ENCODE results near the gene MMP11.
A peak's percentile ranks its signal among the peaks of the same experiment; 100 is the strongest.

The MMP11 gene

GRCh38 chr22:23801238-23801821 lies 28.7 kb downstream of the MMP11 start:
- no peak for DNase-seq (ENCODE audit: low read depth in 2 of 2)

GRCh38 chr22:23801886-23802377 lies 29.3 kb downstream of the MMP11 start:
- no peak for DNase-seq (ENCODE audit: low read depth in 2 of 2)

GRCh38 chr22:23803001-23803819 lies 30.6 kb downstream of the MMP11 start:
- no peak for DNase-seq (ENCODE audit: low read depth in 2 of 2)

- DNase-seq (ENCODE audit: low read depth in 2 of 2): no peak
Measured at GRCh38 chr22:23804781-23805291, 32.2 kb downstream of the MMP11 start.

GRCh38 chr22:23806837-23807236 lies 34.2 kb downstream of the MMP11 start:
- no peak for DNase-seq (ENCODE audit: low read depth in 2 of 2)

GRCh38 chr22:23812378-23812777 lies 39.7 kb downstream of the MMP11 start:
- DNase-seq (ENCODE audit: low read depth in 2 of 2): no peak

GRCh38 chr22:23815541-23816155 lies 43.0 kb downstream of the MMP11 start:
- no peak for DNase-seq (ENCODE audit: low read depth in 2 of 2)

GRCh38 chr22:23816156-23816976 lies 43.7 kb downstream of the MMP11 start:
- no peak for DNase-seq (ENCODE audit: low read depth in 2 of 2)

GRCh38 chr22:23817146-23817545 lies 44.5 kb downstream of the MMP11 start:
- no peak for DNase-seq (ENCODE audit: low read depth in 2 of 2)

GRCh38 chr22:23818541-23818940 lies 45.9 kb downstream of the MMP11 start:
- DNase-seq (ENCODE audit: low read depth in 2 of 2): no peak

- DNase-seq (ENCODE audit: low read depth in 2 of 2): no peak
Measured at GRCh38 chr22:23820748-23821211, 48.1 kb downstream of the MMP11 start.

- DNase-seq (ENCODE audit: low read depth in 2 of 2): no peak
Measured at GRCh38 chr22:23822101-23822671, 49.5 kb downstream of the MMP11 start.

GRCh38 chr22:23823331-23823791 lies 50.7 kb downstream of the MMP11 start:
- no peak for DNase-seq (ENCODE audit: low read depth in 2 of 2)

GRCh38 chr22:23824476-23825245 lies 52.0 kb downstream of the MMP11 start:
- no peak for DNase-seq (ENCODE audit: low read depth in 2 of 2)

GRCh38 chr22:23825246-23825905 lies 52.7 kb downstream of the MMP11 start:
- DNase-seq (ENCODE audit: low read depth in 2 of 2): no peak

GRCh38 chr22:23826510-23827350 lies 54.1 kb downstream of the MMP11 start:
- DNase-seq (ENCODE audit: low read depth in 2 of 2): peak; percentile 77 to 80

- no peak for DNase-seq (ENCODE audit: low read depth in 2 of 2)
Measured at GRCh38 chr22:23827351-23827995, 54.8 kb downstream of the MMP11 start.

Measured in fibroblast of skin of left quadriceps (primary cell).